ENCODE data around the gene TTC28.

DNA sequence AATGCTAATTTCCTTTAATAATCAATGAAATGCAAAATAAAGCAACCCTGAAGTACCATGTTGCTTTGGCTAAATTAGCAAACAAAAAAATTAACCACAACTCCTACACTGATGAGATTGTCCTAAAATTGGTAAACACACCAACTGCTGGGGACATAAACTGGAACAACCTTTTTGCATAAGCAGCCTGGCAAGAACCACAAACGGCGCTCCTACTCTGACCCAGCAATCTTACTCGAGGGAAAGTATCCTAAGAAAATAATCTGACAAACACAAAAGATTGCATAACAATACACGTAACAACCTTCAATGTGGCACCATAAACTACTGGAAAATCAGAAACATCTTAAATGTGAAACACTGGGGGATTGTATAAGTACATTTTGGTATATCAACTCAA, 570.8 kb downstream of the TTC28 start:
- TF ChIP-seq, protein P1, sequence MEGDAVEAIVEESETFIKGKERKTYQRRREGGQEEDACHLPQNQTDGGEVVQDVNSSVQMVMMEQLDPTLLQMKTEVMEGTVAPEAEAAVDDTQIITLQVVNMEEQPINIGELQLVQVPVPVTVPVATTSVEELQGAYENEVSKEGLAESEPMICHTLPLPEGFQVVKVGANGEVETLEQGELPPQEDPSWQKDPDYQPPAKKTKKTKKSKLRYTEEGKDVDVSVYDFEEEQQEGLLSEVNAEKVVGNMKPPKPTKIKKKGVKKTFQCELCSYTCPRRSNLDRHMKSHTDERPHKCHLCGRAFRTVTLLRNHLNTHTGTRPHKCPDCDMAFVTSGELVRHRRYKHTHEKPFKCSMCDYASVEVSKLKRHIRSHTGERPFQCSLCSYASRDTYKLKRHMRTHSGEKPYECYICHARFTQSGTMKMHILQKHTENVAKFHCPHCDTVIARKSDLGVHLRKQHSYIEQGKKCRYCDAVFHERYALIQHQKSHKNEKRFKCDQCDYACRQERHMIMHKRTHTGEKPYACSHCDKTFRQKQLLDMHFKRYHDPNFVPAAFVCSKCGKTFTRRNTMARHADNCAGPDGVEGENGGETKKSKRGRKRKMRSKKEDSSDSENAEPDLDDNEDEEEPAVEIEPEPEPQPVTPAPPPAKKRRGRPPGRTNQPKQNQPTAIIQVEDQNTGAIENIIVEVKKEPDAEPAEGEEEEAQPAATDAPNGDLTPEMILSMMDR (IDR thresholded peaks at IDR 0.05): no peak
- no peak for TF ChIP-seq POLR2A (IDR thresholded peaks at IDR 0.05)

Data from thyroid gland (tissue), 4 donors.